DND-41 (cell line): ENCODE data around the gene CEBPG.

Experiments
- EZH2 ChIP-seq: IDR thresholded peaks from 3 replicates; pipeline ENCODE4 v1.6.1; 2012; ENCODE audit warnings: borderline replicate concordance, low read depth, mild to moderate bottlenecking, moderate library complexity, low read length, inconsistent platforms; ENCODE audit not compliant: severe bottlenecking
- TF ChIP-seq, protein P1 (sequence below): IDR thresholded peaks from 2 replicates; pipeline ENCODE4 v1.5.1; 2012; ENCODE audit warnings: borderline replicate concordance, low read length, moderate library complexity, mild to moderate bottlenecking; ENCODE audit not compliant: poor library complexity, severe bottlenecking; ENCODE audit errors: extremely low read depth

DNA sequence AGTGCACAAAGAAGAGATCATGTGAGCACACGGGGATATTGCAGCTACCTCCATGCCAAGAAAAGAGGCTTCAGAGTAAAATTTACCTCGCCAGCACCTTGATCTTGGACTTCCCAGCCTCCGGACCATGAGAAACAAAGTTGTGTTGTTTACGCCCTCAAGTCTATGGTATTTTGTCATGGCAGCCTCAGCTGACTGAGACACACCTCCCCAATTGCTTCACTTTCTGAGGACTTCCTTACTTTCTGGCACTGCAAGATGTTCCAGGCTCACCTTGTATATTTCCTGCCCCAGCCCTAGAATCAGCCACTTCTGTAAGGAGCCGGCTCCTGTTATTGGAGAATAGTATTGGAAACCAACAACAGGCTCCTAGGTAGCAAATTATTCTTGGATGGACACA is 6.6 kb upstream of the CEBPG start:
- TF ChIP-seq, protein P1, sequence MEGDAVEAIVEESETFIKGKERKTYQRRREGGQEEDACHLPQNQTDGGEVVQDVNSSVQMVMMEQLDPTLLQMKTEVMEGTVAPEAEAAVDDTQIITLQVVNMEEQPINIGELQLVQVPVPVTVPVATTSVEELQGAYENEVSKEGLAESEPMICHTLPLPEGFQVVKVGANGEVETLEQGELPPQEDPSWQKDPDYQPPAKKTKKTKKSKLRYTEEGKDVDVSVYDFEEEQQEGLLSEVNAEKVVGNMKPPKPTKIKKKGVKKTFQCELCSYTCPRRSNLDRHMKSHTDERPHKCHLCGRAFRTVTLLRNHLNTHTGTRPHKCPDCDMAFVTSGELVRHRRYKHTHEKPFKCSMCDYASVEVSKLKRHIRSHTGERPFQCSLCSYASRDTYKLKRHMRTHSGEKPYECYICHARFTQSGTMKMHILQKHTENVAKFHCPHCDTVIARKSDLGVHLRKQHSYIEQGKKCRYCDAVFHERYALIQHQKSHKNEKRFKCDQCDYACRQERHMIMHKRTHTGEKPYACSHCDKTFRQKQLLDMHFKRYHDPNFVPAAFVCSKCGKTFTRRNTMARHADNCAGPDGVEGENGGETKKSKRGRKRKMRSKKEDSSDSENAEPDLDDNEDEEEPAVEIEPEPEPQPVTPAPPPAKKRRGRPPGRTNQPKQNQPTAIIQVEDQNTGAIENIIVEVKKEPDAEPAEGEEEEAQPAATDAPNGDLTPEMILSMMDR = no peak
- no peak for TF ChIP-seq EZH2
